ENCODE results near the gene APBB2.
A peak's percentile ranks its signal among the peaks of the same experiment; 100 is the strongest.
"Not testable (repeated sequence)": the region's sequence is repeated elsewhere in the genome, so short reads cannot be mapped to it uniquely, and the experiment has no call there.

Gene APBB2

GRCh38 chr4:40910706-40911105 lies 303.6 kb downstream of the APBB2 start:
- Histone ChIP-seq H3K27ac (ENCODE audit: insufficient read depth, low read length, poor library complexity, severe bottlenecking) (no peak overlapping the region), H3K4me1 (ENCODE audit: control insufficient read depth, insufficient read depth, low read length, poor library complexity, severe bottlenecking) (peaks cover 5% of the 10 kb centered on the region), H3K9me3 (ENCODE audit: control insufficient read depth, low read length) (no peaks in the 10 kb centered on the region), H3K27me3 (replicated peaks; ENCODE audit: control insufficient read depth, insufficient read depth, low read length, poor library complexity, severe bottlenecking) (no peaks in the 10 kb centered on the region), H3K36me3 (ENCODE audit: control insufficient read depth, insufficient read depth, low read length) (no peaks in the 10 kb centered on the region), H3K4me3 (ENCODE audit: insufficient read depth, low read depth, low read length, poor library complexity, severe bottlenecking) (no peak overlapping the region)
- no peak for DNase-seq

DNA sequence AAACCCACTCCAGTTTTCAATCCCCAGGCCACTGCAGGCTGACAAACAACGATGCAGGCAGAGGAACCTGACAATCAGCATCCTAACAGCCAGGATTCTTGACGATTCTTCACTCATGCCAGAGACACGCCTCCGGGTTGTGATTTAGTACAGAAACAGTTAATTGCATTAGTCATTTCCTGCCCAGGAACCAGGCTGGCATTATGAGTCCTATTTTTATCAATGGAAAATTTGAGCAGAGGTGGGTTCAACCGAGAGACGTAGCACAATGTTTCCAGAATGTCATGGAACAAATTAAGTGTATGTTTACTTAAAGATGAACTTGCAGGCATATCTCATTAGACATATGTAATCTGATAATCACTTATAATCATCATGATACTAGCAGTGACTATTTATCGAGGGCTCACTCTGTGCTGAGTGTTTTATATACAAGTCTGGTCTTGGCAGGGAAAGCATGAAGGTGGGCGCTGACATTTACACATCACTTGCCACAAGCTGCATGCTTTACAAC lies 304.9 kb downstream of the APBB2 start:
- Histone ChIP-seq H3K4me1 (ENCODE audit: control insufficient read depth, insufficient read depth, low read length, poor library complexity, severe bottlenecking) (peaks cover 5% of the 10 kb centered on the region), H3K27ac (ENCODE audit: insufficient read depth, low read length, poor library complexity, severe bottlenecking) (no peak overlapping the region), H3K27me3 (replicated peaks; ENCODE audit: control insufficient read depth, insufficient read depth, low read length, poor library complexity, severe bottlenecking) (no peaks in the 10 kb centered on the region), H3K9me3 (ENCODE audit: control insufficient read depth, low read length) (no peaks in the 10 kb centered on the region), H3K4me3 (ENCODE audit: insufficient read depth, low read depth, low read length, poor library complexity, severe bottlenecking) (no peak overlapping the region), H3K36me3 (ENCODE audit: control insufficient read depth, insufficient read depth, low read length) (no peaks in the 10 kb centered on the region)
- no peak for DNase-seq

- no peak overlapping the region for H3K27ac ChIP-seq (ENCODE audit: insufficient read depth, low read length, poor library complexity, severe bottlenecking)
- no peaks in the 10 kb centered on the region for H3K36me3 ChIP-seq (ENCODE audit: control insufficient read depth, insufficient read depth, low read length)
- H3K27me3 ChIP-seq (replicated peaks; ENCODE audit: control insufficient read depth, insufficient read depth, low read length, poor library complexity, severe bottlenecking): no peaks in the 10 kb centered on the region
- peak; percentile 12 to 42 (median 16) for DNase-seq
- H3K4me1 ChIP-seq (ENCODE audit: control insufficient read depth, insufficient read depth, low read length, poor library complexity, severe bottlenecking): peaks cover 5% of the 10 kb centered on the region
- H3K9me3 ChIP-seq (ENCODE audit: control insufficient read depth, low read length): no peaks in the 10 kb centered on the region
- H3K4me3 ChIP-seq (ENCODE audit: insufficient read depth, low read depth, low read length, poor library complexity, severe bottlenecking): no peak overlapping the region
These were observed 305.5 kb downstream of the APBB2 start for GRCh38 chr4:40908702-40909362.

DNA sequence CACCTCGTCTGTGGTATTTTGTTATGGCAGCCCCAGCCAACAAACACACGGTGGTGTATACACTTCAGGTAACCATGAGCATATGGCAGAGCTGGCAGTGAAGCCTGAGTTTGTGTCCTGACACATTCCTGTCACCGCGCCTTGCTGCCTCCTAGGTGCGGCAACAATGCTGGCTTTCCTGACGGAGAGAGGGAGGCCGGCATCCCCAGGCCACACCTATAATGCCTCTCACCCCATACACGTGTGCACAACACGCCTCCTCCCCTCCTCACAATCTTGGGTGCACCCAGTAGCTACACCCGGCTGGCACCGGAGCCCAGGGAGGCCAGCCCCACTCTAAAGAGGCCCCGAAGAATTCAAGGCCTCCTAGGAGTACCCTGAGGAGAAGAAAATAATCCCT lies 306.0 kb downstream of the APBB2 start:
- no peak for DNase-seq
- H3K27ac ChIP-seq (ENCODE audit: insufficient read depth, low read length, poor library complexity, severe bottlenecking): no peak overlapping the region
- no peaks in the 10 kb centered on the region for H3K27me3 ChIP-seq (replicated peaks; ENCODE audit: control insufficient read depth, insufficient read depth, low read length, poor library complexity, severe bottlenecking)
- H3K9me3 ChIP-seq (ENCODE audit: control insufficient read depth, low read length): no peaks in the 10 kb centered on the region
- H3K36me3 ChIP-seq (ENCODE audit: control insufficient read depth, insufficient read depth, low read length): no peaks in the 10 kb centered on the region
- no peak overlapping the region for H3K4me3 ChIP-seq (ENCODE audit: insufficient read depth, low read depth, low read length, poor library complexity, severe bottlenecking)
- H3K4me1 ChIP-seq (ENCODE audit: control insufficient read depth, insufficient read depth, low read length, poor library complexity, severe bottlenecking): peaks cover 5% of the 10 kb centered on the region

GRCh38 chr4:40905414-40905813 lies 308.9 kb downstream of the APBB2 start:
- H3K4me1 ChIP-seq (ENCODE audit: control insufficient read depth, insufficient read depth, low read length, poor library complexity, severe bottlenecking): peaks cover 5% of the 10 kb centered on the region
- H3K36me3 ChIP-seq (ENCODE audit: control insufficient read depth, insufficient read depth, low read length): no peaks in the 10 kb centered on the region
- no peaks in the 10 kb centered on the region for H3K27me3 ChIP-seq (replicated peaks; ENCODE audit: control insufficient read depth, insufficient read depth, low read length, poor library complexity, severe bottlenecking)

GRCh38 chr4:40900531-40900930 lies 313.8 kb downstream of the APBB2 start:
- H3K27me3 ChIP-seq (replicated peaks; ENCODE audit: control insufficient read depth, insufficient read depth, low read length, poor library complexity, severe bottlenecking); H3K4me1 ChIP-seq (ENCODE audit: control insufficient read depth, insufficient read depth, low read length, poor library complexity, severe bottlenecking); DNase-seq; H3K9me3 ChIP-seq (ENCODE audit: control insufficient read depth, low read length); H3K4me3 ChIP-seq (ENCODE audit: insufficient read depth, low read depth, low read length, poor library complexity, severe bottlenecking); H3K27ac ChIP-seq (ENCODE audit: insufficient read depth, low read length, poor library complexity, severe bottlenecking); H3K36me3 ChIP-seq (ENCODE audit: control insufficient read depth, insufficient read depth, low read length): not testable (repeated sequence)

More at GRCh38 chr4:40905414-40905813, 308.9 kb downstream of the APBB2 start:
- no peak overlapping the region for H3K4me3 ChIP-seq (ENCODE audit: insufficient read depth, low read depth, low read length, poor library complexity, severe bottlenecking)
- H3K27ac ChIP-seq (ENCODE audit: insufficient read depth, low read length, poor library complexity, severe bottlenecking): no peak overlapping the region
- DNase-seq: no peak
- no peaks in the 10 kb centered on the region for H3K9me3 ChIP-seq (ENCODE audit: control insufficient read depth, low read length)

DNA sequence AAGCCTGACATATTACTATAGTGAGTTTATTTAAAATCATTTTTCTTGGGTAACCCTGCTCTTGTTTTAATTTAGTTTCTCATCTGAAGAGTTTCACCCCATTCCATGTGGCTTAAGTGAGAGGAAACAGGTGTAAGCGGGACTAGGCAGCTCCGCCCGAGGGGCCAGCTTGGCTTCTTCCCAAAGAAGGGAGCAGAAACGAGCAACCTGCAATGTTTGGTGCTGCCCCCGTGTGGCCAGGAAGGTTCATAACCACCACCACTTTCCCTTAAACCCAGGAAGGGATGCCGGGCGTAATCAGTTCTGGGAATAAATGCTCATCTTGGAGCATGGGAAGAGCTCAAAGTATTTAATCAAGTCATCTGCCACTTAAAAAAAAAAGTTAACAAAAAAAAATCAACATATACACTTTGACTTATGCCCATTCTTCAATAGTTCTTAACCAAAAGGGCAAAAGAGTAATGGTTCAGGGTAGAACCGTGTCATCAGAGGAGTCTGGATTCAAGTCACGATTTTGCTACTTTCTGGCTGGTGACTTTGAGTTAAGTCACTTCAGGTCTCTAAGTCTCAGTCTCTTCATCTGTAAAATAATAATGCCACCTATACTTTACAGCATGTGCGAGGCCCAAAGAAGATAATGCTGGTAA lies 316.7 kb downstream of the APBB2 start:
- H3K36me3 ChIP-seq (ENCODE audit: control insufficient read depth, insufficient read depth, low read length): no peaks in the 10 kb centered on the region
- no peaks in the 10 kb centered on the region for H3K9me3 ChIP-seq (ENCODE audit: control insufficient read depth, low read length)
- H3K27ac ChIP-seq (ENCODE audit: insufficient read depth, low read length, poor library complexity, severe bottlenecking): no peak overlapping the region
- no peaks in the 10 kb centered on the region for H3K27me3 ChIP-seq (replicated peaks; ENCODE audit: control insufficient read depth, insufficient read depth, low read length, poor library complexity, severe bottlenecking)
- peak in 2 of 3 donors; percentile 12 to 19 for DNase-seq
- H3K4me1 ChIP-seq (ENCODE audit: control insufficient read depth, insufficient read depth, low read length, poor library complexity, severe bottlenecking): no peaks in the 10 kb centered on the region
- H3K4me3 ChIP-seq (ENCODE audit: insufficient read depth, low read depth, low read length, poor library complexity, severe bottlenecking): no peak overlapping the region

- Histone ChIP-seq H3K4me1 (ENCODE audit: control insufficient read depth, insufficient read depth, low read length, poor library complexity, severe bottlenecking) (no peaks in the 10 kb centered on the region), H3K36me3 (ENCODE audit: control insufficient read depth, insufficient read depth, low read length) (no peaks in the 10 kb centered on the region), H3K9me3 (ENCODE audit: control insufficient read depth, low read length) (no peaks in the 10 kb centered on the region), H3K27ac (ENCODE audit: insufficient read depth, low read length, poor library complexity, severe bottlenecking) (no peak overlapping the region), H3K27me3 (replicated peaks; ENCODE audit: control insufficient read depth, insufficient read depth, low read length, poor library complexity, severe bottlenecking) (no peaks in the 10 kb centered on the region), H3K4me3 (ENCODE audit: insufficient read depth, low read depth, low read length, poor library complexity, severe bottlenecking) (no peak overlapping the region)
- no peak for DNase-seq
These were observed 323.6 kb downstream of the APBB2 start for GRCh38 chr4:40890764-40891163.

DNA sequence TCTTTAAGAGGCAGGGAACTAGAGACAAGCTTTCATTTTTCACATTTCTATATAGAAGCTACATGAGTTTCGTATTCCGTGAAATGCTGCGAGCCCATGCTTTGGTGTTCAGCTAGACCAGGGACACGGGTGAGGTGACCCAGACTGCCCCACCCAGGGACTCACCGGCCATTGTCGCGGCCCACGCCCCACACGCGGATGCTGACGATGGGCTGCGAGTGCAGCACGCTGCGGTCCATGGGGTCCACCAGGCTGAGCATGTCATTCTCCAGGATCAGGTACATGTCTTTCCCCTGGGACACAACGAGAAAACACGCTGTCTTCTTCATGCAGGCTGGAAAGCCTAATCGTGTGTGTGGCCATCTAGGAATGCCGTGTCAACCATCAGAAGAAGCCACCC lies 324.1 kb downstream of the APBB2 start:
- no peak for DNase-seq
- Histone ChIP-seq H3K27me3 (replicated peaks; ENCODE audit: control insufficient read depth, insufficient read depth, low read length, poor library complexity, severe bottlenecking) (no peaks in the 10 kb centered on the region), H3K4me1 (ENCODE audit: control insufficient read depth, insufficient read depth, low read length, poor library complexity, severe bottlenecking) (no peaks in the 10 kb centered on the region), H3K9me3 (ENCODE audit: control insufficient read depth, low read length) (no peaks in the 10 kb centered on the region), H3K4me3 (ENCODE audit: insufficient read depth, low read depth, low read length, poor library complexity, severe bottlenecking) (no peak overlapping the region), H3K36me3 (ENCODE audit: control insufficient read depth, insufficient read depth, low read length) (no peaks in the 10 kb centered on the region), H3K27ac (ENCODE audit: insufficient read depth, low read length, poor library complexity, severe bottlenecking) (no peak overlapping the region)

DNA sequence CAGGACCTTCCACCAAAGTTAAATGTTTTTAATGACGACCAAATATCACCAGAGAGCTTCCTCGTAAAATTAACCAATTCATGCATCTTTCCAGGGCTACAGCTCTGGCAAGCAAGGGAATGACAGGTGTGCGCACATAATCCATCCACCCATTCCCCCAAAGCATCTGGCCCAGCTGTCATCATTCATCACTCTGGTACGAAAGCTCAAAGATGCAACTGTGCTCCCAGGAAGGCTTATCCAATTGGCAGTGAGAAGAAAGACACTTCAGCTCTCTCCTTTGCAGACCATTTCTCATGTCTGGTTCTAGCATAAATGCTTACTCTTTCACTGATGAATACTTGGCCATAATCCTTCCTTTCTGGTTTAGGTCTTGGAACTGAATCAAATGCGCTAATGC lies 325.4 kb downstream of the APBB2 start:
- DNase-seq: no peak
- Histone ChIP-seq H3K27ac (ENCODE audit: insufficient read depth, low read length, poor library complexity, severe bottlenecking) (no peak overlapping the region), H3K4me3 (ENCODE audit: insufficient read depth, low read depth, low read length, poor library complexity, severe bottlenecking) (no peak overlapping the region), H3K27me3 (replicated peaks; ENCODE audit: control insufficient read depth, insufficient read depth, low read length, poor library complexity, severe bottlenecking) (no peaks in the 10 kb centered on the region), H3K36me3 (ENCODE audit: control insufficient read depth, insufficient read depth, low read length) (no peaks in the 10 kb centered on the region), H3K4me1 (ENCODE audit: control insufficient read depth, insufficient read depth, low read length, poor library complexity, severe bottlenecking) (no peaks in the 10 kb centered on the region), H3K9me3 (ENCODE audit: control insufficient read depth, low read length) (no peaks in the 10 kb centered on the region)
